ENCODE data around the gene ME3. TPM values are rescaled to one million over a fixed set of nuclear protein-coding genes. Genes with fewer than 3 reads are reported as not detected.

Gene ME3
- total and polyA plus RNA-seq, 2 experiments from 2014 or later, result 3.5 to 17.2 TPM

GRCh38 chr11:86469491-86470388 is 202.7 kb downstream of the ME3 start:
- DNase-seq (ENCODE audit: low read depth in 1 of 2, low spot score in 1 of 2), result peak in 1 of 2 donors; percentile 41
- Histone ChIP-seq H3K9me3 (ENCODE audit: low read depth) (no peaks in the 10 kb centered on the region), H3K4me3 (no peak overlapping the region), H3K36me3 (no peaks in the 10 kb centered on the region), H3K27ac (no peak overlapping the region), H3K27me3 (no peaks in the 10 kb centered on the region), H3K4me1 (ENCODE audit: low read depth) (peaks cover 3% of the 10 kb centered on the region)
- TF ChIP-seq CTCF (IDR thresholded peaks at IDR 0.05; ENCODE audit: low read depth, low read length), result no peak

- no peak for TF ChIP-seq CTCF (IDR thresholded peaks at IDR 0.05; ENCODE audit: low read depth, low read length)
- Histone ChIP-seq H3K27ac (no peak overlapping the region), H3K4me3 (no peak overlapping the region), H3K4me1 (ENCODE audit: low read depth) (peaks cover 3% of the 10 kb centered on the region), H3K27me3 (no peaks in the 10 kb centered on the region), H3K36me3 (no peaks in the 10 kb centered on the region), H3K9me3 (ENCODE audit: low read depth) (no peaks in the 10 kb centered on the region)
- DNase-seq (ENCODE audit: low read depth in 1 of 2, low spot score in 1 of 2), result no peak
Measured at GRCh38 chr11:86468169-86468568, 204.2 kb downstream of the ME3 start.

GRCh38 chr11:86464509-86465221 is 207.8 kb downstream of the ME3 start:
- no peak overlapping the region for H3K4me3 ChIP-seq
- DNase-seq (ENCODE audit: low read depth in 1 of 2, low spot score in 1 of 2), result no peak
- no peaks in the 10 kb centered on the region for H3K9me3 ChIP-seq (ENCODE audit: low read depth)
- H3K27ac ChIP-seq, result no peak overlapping the region
- peaks cover 3% of the 10 kb centered on the region for H3K4me1 ChIP-seq (ENCODE audit: low read depth)
- H3K36me3 ChIP-seq, result no peaks in the 10 kb centered on the region
- H3K27me3 ChIP-seq, result no peaks in the 10 kb centered on the region
- TF ChIP-seq CTCF (IDR thresholded peaks at IDR 0.05; ENCODE audit: low read depth, low read length), result no peak

GRCh38 chr11:86463955-86464354 is 208.5 kb downstream of the ME3 start:
- no peak overlapping the region for H3K27ac ChIP-seq
- DNase-seq (ENCODE audit: low read depth in 1 of 2, low spot score in 1 of 2), result no peak
- no peak overlapping the region for H3K4me3 ChIP-seq
- H3K27me3 ChIP-seq, result no peaks in the 10 kb centered on the region
- TF ChIP-seq CTCF (IDR thresholded peaks at IDR 0.05; ENCODE audit: low read depth, low read length), result no peak
- no peaks in the 10 kb centered on the region for H3K9me3 ChIP-seq (ENCODE audit: low read depth)
- no peaks in the 10 kb centered on the region for H3K36me3 ChIP-seq
- no peaks in the 10 kb centered on the region for H3K4me1 ChIP-seq (ENCODE audit: low read depth)

GRCh38 chr11:86463120-86463519 is 209.3 kb downstream of the ME3 start:
- H3K27ac ChIP-seq, result no peak overlapping the region
- H3K27me3 ChIP-seq, result no peaks in the 10 kb centered on the region
- no peaks in the 10 kb centered on the region for H3K4me1 ChIP-seq (ENCODE audit: low read depth)
- no peak for TF ChIP-seq CTCF (IDR thresholded peaks at IDR 0.05; ENCODE audit: low read depth, low read length)
- no peaks in the 10 kb centered on the region for H3K9me3 ChIP-seq (ENCODE audit: low read depth)
- H3K4me3 ChIP-seq, result no peak overlapping the region
- no peaks in the 10 kb centered on the region for H3K36me3 ChIP-seq
- DNase-seq (ENCODE audit: low read depth in 1 of 2, low spot score in 1 of 2), result no peak

Data from cardiac muscle cell (in vitro differentiated cells and primary cell).